K562 (cell line): ENCODE measurements around the gene GIPR. TPM values are rescaled to one million over a fixed set of nuclear protein-coding genes. Genes with fewer than 3 reads are reported as not detected.

Experiments used
- ATAC-seq: fragments of 200-7000 bp; cut with Tn5 transposase; 3 replicates; pipeline ENCODE4 v1.9.1; 2020; ENCODE audit warnings: moderate library complexity
- BruUV-seq: library from RNA; stranded (reverse); fragments of 400-500 nt; replicated peaks from 2 replicates; lab custom pipeline; 2021; lab: Mats Ljungman, UMichigan
- CTCF ChIA-PET: fragments of 300-600 bp; formaldehyde crosslinking; extraction: SDS; loops from one replicate; lab custom pipeline; 2021; ENCODE audit warnings: low intra/inter-chr PET ratio; lab: Yijun Ruan, JAX
- POLR2A ChIA-PET: fragments of 300-600, 350-650 bp; sonication (Branson Sonifier 250); formaldehyde crosslinking; extraction: SDS; loops from one replicate; lab custom pipeline; 2021; ENCODE audit warnings: antibody characterized with exemption, inconsistent platforms; lab: Yijun Ruan, JAX
- DNase-seq, 4 experiments: peaks; one replicate each; pipeline versions ENCODE4 v3.0.0 to v3.0.0-alpha.2; 2011 to 2018; ENCODE audit warnings: low spot score in 3 of 4, mixed read lengths in 3 of 4; ENCODE audit errors: extremely low read depth in 1 of 4
- FAIRE-seq: peaks from 2 replicates; lab custom pipeline; 2011; peaks lifted over from hg19 to GRCh38; lab: Jason Lieb, UNC
- H2AFZ ChIP-seq: 2 replicates; pipeline ENCODE4 v1.6.0; 2011; ENCODE audit warnings: low read depth, low read length, control low read depth, inconsistent platforms
- H3K27ac ChIP-seq: fragments of 200-600 bp; 3 replicates; pipeline ENCODE4 v1.8.0; 2011; ENCODE audit warnings: low read depth, mild to moderate bottlenecking, control low read depth, inconsistent platforms, low read length, moderate library complexity, mixed read lengths; ENCODE audit errors: extremely low read depth
- H3K27me3 ChIP-seq, 2 experiments: fragments of 300-600 bp in 1 of 2; 2 replicates in 1 of 2; 3 replicates in 1 of 2; pipeline versions ENCODE4 v1.6.0 to v1.8.0; 2011; ENCODE audit warnings: inconsistent platforms in 2 of 2, low read length in 2 of 2, mild to moderate bottlenecking in 1 of 2, mixed read lengths in 1 of 2, moderate library complexity in 1 of 2; ENCODE audit not compliant: control insufficient read depth in 2 of 2, insufficient read depth in 2 of 2
- H3K36me3 ChIP-seq: fragments of 300-600 bp; 3 replicates; pipeline ENCODE4 v1.8.0; 2011; ENCODE audit warnings: mild to moderate bottlenecking, low read length, inconsistent platforms; ENCODE audit not compliant: control insufficient read depth, insufficient read depth
- H3K4me1 ChIP-seq, 2 experiments: fragments of 200-600 bp in 1 of 2; replicated peaks in 1 of 2; 2 replicates in 1 of 2; 3 replicates in 1 of 2; pipeline versions ENCODE4 v1.5.1 to v1.8.0; 2011; ENCODE audit warnings: inconsistent platforms in 2 of 2, low read length in 2 of 2, mild to moderate bottlenecking in 1 of 2, mixed read lengths in 1 of 2, moderate library complexity in 1 of 2; ENCODE audit not compliant: control insufficient read depth in 2 of 2, insufficient read depth in 2 of 2
- H3K4me2 ChIP-seq: 2 replicates; pipeline ENCODE4 v1.6.1; 2011; ENCODE audit warnings: low read length, control low read depth, inconsistent platforms, mixed read lengths; ENCODE audit not compliant: insufficient read depth
- H3K4me3 ChIP-seq: fragments of 200-600 bp; sonication (generic), shearing (Covaris generic); 2 replicates; pipeline ENCODE4 v1.5.1; 2016; ENCODE audit warnings: control low read depth, inconsistent platforms
- H3K79me2 ChIP-seq: fragments of 200-600 bp; 3 replicates; pipeline ENCODE4 v1.8.0; 2011; ENCODE audit warnings: low read length, inconsistent platforms; ENCODE audit not compliant: control insufficient read depth, insufficient read depth
- H3K9ac ChIP-seq, 2 experiments: 2 replicates each; pipeline versions ENCODE4 v1.6.0 to v1.6.1; 2011; ENCODE audit warnings: low read depth in 2 of 2, low read length in 2 of 2, control low read depth in 1 of 2, inconsistent platforms in 1 of 2, mild to moderate bottlenecking in 1 of 2, mixed read lengths in 1 of 2; ENCODE audit not compliant: insufficient read depth in 1 of 2
- H3K9me1 ChIP-seq: one replicate; pipeline ENCODE4 v1.6.0; 2011; ENCODE audit warnings: inconsistent platforms, mild to moderate bottlenecking, low read length, moderate library complexity; ENCODE audit not compliant: control insufficient read depth, insufficient read depth
- H3K9me3 ChIP-seq: replicated peaks from 2 replicates; pipeline ENCODE4 v1.5.1; 2011; ENCODE audit warnings: low read depth, low read length, inconsistent platforms; ENCODE audit not compliant: control insufficient read depth, insufficient read depth
- H4K20me1 ChIP-seq: replicated peaks from 2 replicates; pipeline ENCODE4 v1.6.1; 2011; ENCODE audit warnings: low read length, inconsistent platforms, mixed read lengths; ENCODE audit not compliant: control insufficient read depth, insufficient read depth
- BRF1 ChIP-seq: IDR thresholded peaks from 3 replicates; pipeline ENCODE4 v1.6.1; 2011; ENCODE audit warnings: borderline replicate concordance, mild to moderate bottlenecking; ENCODE audit not compliant: insufficient read length; ENCODE audit errors: extremely low read depth
- LCOR ChIP-seq: sonication (generic); formaldehyde crosslinking; IDR thresholded peaks from 2 replicates; pipeline ENCODE4 v1.8.0; 2022; ENCODE audit warnings: mild to moderate bottlenecking, missing genetic modification reagents
- RUNX1 ChIP-seq: sonication (generic); IDR thresholded peaks from 2 replicates; pipeline ENCODE4 v1.6.1; 2016; ENCODE audit warnings: antibody characterized with exemption, low read depth
- WGBS: fragments of 100-300 bp; shearing (Covaris generic); methylation state at CpG from one replicate; pipeline ENCODE4 v1.1.6; 2016; ENCODE audit warnings: low coverage, mixed read lengths; ENCODE audit not compliant: insufficient coverage; ENCODE audit errors: missing lambda C conversion rate; 5-methylcytosine and 5-hydroxymethylcytosine counted together
- in situ Hi-C: fragments of 300-500 bp; cut with MboI; formaldehyde crosslinking; loops from 4 replicates; pipeline ENCODE4 v1.15.0; 2018; ENCODE audit warnings: inconsistent platforms, mixed read lengths
- intact Hi-C: fragments of 100-400 bp; cut with micrococcal nuclease; formaldehyde crosslinking; loops from 2 replicates; pipeline ENCODE4 v1.14.2; 2022
- polyA plus RNA-seq, 8 experiments: library from polyadenylated mRNA; depleted of rRNA in 4 of 8; stranded (reverse) in 5 of 8; unstranded in 3 of 8; fragments of >200 nt; fragmentation: Nextera tagmentation in 2 of 8; fragmentation: Illumina TruSeq in 1 of 8; extraction: Ambion mirVana in 2 of 8; extraction: Trizol in 1 of 8; gene quantifications; 2 replicates each; pipeline versions ENCODE4 v1.2.1 to v1.2.3, GENCODE V29; 2011 to 2014; ENCODE audit warnings: inconsistent platforms in 1 of 8, missing spikeins in 1 of 8
- total RNA-seq, 7 experiments: library from RNA; depleted of rRNA in 6 of 7; stranded (reverse); fragments of >200 nt in 6 of 7; fragmentation: Illumina TruSeq in 2 of 7; extraction: Trizol in 2 of 7; gene quantifications; 2 replicates each; pipeline versions ENCODE4 v1.2.1 to v1.2.3, GENCODE V29; 2011 to 2021; ENCODE audit warnings: low replicate concordance in 1 of 7

Gene GIPR
- total and polyA plus RNA-seq, 9 of the 15 experiments (the other 6 are each of a cell fraction or from before 2014, with no cell fraction given) = 2.2 to 26.8 (median 12.7) TPM

- Histone ChIP-seq H2AFZ (peak overlapping the region; percentile 91), H3K4me3 (no peak overlapping the region), H3K79me2 (no peaks in the 10 kb centered on the region)
- CTCF ChIA-PET = interaction anchor here (0.5 to 4.6 kb wide), 6 partner anchors 12 to 205 kb away, joined by 3 to 34 read pairs (median 8); no protein-coding TSS in a partner anchor
- WGBS = 35% methylated on average over 14 of the region's 14 CpGs
- FAIRE-seq = no peak
- TF ChIP-seq BRF1 (no peak), RUNX1 (0 out of 2 replicates have a peak, but pooled peaks have one; percentile 45), LCOR (CRISPR knock-in tag) (0 out of 2 replicates have a peak, but pooled peaks have one; percentile 1)
- TF ChIP-seq, all 486 proteins: peak for 2
- BruUV-seq = no TSS peak
- Histone ChIP-seq H3K36me3 (no peaks in the 10 kb centered on the region), H4K20me1 (no peaks in the 10 kb centered on the region), H3K9me1 (no peaks in the 10 kb centered on the region), H3K27me3 (no peaks in the 10 kb centered on the region), H3K4me1 (peaks cover 29 to 54% of the 10 kb centered on the region in 2 experiments), H3K9me3 (no peaks in the 10 kb centered on the region), H3K9ac (peak overlapping the region in 1 of 2 experiments; percentile 59; a peak in 1 of 4 replicates), H3K4me2 (peak overlapping the region; percentile 82), H3K27ac (no peak overlapping the region)
- intact Hi-C loops (loop anchor here (1.0 to 5.0 kb wide), 7 partner anchors 37 to 202 kb away; partner anchors contain the start of gene VASP), in situ Hi-C loops (no loop called here)
- POLR2A ChIA-PET = interaction anchor here (0.5 to 4.7 kb wide), 4 partner anchors 26 to 325 kb away, joined by 3 to 35 read pairs (median 14); no protein-coding TSS in a partner anchor
- ATAC-seq = no peak
- DNase-seq = no peak
Observed at GRCh38 chr19:45643927-45644771, 23.9 kb upstream of the GIPR start.
